GM21619 (cell line): ENCODE results near the gene CORIN.
"Not testable (repeated sequence)": the region's sequence is repeated elsewhere in the genome, so short reads cannot be mapped to it uniquely, and the experiment has no call there.

Source experiments
- ATAC-seq: cut with Tn5 transposase; IDR thresholded peaks from one replicate; pipeline ENCODE4 v1.9.1; 2021; ENCODE audit not compliant: unreplicated experiment

Gene CORIN

DNA sequence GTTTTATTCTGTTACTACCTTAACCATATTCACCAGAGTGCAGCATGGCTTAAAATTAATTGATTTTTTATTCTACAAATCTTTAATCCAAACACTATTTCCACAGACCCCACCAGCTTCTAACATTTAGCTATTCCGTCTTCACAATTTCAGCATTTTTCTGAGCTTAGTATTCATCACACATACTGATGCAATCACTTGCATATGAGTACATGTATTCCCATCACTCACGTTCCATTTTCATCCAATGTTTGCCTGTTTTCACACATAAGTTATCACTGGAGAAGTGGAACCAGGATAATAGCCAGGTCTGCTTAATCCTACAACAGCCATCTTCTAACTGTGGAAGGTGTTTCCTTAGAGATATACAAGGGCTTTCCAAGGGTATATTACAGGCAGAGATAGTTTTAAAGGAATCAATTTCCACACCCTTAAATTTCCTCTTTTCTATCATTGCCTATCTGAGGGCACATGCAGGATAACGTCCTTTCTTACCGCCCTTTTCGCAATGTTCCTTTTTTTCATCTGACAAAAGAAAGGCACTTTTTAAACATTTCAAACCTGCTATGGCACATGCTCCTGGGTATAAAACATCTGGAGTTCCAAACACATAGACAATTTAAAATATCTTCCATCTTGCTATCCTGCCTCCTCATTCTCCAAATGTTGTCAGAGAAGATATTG lies 115.8 kb downstream of the CORIN start:
- ATAC-seq: no peak

DNA sequence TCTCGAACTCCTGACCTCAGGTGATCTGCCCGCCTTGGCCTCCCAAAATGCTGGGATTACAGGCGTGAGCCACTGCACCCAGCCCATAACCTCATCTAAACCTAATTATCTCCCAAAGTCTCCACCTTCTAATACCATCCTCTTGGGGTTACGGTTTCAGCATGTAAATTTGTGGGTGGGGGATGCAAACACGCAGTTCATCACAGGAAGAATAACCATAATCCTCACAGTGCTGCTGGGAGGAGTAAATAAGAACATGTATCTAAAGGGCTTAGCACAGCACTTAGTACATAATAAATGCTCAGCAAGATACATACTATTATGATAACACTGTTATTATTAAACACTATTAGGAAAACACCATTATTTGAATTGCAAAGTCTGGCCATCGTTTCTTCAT lies 116.4 kb downstream of the CORIN start:
- ATAC-seq: no peak

DNA sequence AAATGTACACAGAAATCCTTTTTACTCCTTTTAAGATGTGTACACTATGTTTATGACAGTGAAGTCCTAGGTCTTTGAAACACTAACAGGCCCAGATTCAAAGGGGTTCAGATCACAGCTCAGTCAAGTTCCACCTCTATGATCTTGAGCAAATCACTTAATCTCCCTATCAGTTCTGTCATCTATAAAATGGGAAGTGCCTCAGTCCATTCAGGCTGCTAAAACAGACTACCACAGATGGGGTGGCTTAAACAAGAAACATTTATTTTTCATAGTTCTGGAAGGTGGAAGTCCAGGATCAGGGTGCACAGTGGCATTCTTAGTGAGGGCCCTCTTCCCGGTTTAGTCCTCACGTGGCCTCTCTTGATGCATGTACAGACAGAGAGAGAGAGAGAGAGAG lies 117.1 kb downstream of the CORIN start:
- ATAC-seq: no peak

DNA sequence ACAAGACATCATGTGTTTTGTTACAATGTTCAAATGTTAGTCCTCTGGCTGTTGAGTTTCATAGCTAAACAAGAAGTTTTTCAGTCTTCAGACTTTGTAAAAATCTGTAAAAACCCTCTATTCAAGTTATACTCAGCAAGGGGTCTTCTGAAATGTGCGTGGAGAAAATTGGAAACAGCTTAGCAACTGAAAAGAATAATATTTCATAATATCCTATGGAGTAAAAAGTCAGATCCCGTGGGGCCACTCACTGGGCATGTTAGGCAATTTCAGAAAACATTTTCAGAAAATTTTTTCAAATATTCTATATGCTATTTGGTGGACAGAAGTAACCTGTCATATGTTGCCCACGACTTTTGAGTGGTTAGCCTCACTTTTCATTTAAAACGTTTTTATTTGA lies 118.3 kb downstream of the CORIN start:
- no peak for ATAC-seq

DNA sequence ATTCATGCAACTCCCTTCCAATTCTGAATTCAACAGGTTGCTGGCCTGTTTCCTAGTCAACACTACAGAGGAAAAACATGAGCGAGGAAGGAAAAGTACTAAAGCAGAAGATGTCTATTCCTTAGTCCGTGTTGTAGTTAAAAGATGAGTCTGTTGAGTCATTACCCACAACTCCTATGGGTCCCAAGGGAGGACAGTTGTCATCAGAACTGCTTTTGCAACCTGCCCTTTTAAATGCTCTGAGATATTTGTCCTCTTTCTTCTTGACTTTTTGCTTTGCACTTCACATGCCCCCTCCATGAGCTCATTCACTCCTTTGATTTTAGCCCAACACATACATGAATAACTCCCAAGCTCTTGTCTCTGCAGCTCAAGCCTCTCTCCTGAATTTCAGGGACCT lies 119.2 kb downstream of the CORIN start:
- ATAC-seq: no peak

DNA sequence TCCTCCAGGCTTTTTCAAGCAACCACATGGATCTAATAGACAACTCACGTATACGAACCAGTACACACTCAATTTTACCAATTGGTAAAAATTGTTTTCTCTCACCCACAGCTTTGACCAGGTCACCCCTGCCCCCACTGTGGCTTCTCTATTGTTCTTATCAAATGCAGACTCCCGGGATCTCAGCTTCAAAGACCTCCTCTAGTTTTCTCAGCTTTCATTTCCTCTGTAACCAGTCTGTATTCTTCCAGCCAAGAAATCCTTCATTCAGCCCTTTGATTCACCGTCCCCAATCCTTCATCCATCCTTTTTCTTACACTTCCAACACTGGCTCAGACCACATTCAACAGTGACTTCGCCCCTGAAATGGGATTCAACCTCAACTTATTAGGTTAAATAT lies 120.7 kb downstream of the CORIN start:
- ATAC-seq: no peak

DNA sequence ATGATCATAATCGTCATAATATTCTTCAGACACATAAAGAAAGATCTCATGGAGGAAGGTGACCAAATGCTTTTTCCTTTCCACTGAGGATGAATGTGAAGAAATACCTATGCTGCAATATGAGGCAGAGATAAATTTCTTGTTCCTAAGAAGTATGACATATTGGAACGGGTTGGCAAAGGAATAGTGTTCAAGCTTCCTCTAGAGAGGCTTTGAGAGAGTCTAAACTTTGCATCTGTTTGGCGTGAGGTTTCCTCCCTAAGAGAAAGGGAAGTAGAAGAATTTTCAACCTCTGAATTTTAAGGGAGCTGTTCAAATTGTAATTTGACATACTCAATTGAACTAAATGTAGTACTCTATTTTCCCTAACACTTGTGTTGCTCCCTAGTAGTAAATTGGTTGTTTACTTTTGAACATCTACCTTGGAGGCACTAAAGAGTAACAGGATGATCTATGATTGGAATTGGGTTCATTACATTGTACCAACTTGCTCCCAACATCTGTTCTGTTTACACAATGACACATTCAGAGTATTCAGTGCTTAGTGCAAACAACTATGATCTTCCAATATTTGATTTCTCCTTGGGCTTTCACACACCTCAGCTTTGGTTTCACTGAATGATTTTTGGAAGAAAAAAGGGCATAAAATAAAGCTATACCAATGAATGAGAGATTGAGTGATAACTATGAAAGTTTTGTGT lies 122.0 kb downstream of the CORIN start:
- no peak for ATAC-seq

DNA sequence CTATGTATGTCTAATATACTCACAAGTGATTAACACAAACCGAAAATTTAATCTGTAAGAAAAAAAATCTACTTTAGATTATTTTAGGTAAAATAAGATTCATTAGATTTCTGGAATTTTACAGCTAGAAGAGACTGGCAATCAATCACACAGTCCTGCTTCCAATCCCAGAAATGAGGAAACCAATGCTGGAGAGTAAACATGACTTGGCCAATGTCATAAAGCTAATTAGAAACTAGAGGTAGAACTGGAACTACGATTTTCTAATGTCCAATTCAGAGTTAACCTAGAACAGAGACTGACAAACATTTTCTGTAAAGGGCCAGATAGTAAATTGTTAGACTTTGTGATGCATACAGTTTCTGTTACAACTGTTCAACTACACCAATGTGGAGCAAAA lies 123.6 kb downstream of the CORIN start:
- no peak for ATAC-seq

DNA sequence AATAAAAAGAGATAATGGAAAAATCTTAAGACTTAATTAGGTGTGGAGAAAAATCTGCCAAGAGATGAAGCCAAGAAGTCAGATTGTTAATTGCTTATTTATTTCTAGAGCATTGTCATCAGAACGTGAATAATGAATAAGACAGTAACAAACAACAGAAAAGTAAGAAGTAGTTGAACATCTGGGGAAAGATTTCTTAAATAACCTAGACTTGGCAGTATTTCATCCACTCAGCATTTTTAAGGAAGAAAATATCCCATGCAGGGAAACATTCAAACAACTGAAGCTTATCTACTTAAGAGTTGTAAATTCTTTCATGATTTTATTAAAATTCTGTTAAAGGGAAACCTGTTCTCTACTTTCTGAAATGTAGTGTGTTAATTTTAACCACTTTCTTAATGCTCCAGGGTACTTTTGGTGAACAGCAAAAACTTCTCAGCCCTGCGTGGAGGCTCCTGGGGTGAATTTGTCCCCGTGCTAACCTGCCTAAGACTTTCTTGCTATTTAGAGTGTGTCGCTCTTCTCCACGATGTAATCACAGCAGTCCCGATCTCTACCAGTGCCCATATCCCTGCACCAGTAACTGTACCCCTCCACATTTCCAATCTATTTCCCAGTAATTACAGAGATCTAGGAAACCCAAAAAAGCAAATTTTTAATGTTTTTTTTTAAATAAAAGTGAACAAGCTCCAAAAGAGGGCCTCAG lies 124.6 kb downstream of the CORIN start:
- no peak for ATAC-seq

DNA sequence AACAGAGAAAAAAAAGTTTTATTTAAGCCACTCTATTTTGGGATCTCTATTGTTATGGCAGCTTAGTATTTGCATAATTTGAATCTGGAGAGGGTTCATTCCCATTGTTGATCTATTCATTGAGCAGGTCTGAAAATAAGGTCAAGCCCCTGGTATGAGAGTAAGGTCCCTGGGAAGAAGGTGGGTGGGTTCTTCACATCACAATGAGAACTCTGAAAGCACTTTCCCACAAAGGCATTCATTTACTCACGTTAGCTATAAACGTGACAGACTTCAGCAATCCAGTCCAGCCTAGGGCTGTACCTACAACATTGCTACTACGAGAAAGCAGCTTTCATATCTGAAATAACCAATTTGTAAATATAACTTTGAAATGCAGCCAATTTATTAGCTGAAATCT lies 126.2 kb downstream of the CORIN start:
- ATAC-seq: no peak

DNA sequence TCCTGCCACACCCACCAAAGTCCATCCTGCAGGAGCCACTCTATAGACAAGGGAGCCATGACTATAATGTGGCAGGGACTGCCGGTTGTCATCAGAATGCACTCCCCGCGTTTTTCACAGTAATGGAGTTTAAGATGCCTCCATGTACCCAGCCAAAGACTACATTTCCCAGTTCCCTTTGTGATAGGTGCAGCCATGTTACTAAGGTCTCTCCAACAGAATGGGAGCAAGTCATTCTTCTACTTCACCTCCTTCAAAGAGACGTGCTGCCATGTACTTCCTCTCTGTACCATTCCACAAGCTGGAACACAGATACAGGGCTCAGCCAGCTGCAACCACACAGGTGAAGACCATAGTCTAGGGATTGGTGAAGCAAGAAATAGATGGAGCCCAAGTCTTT lies 126.7 kb downstream of the CORIN start:
- ATAC-seq: no peak

DNA sequence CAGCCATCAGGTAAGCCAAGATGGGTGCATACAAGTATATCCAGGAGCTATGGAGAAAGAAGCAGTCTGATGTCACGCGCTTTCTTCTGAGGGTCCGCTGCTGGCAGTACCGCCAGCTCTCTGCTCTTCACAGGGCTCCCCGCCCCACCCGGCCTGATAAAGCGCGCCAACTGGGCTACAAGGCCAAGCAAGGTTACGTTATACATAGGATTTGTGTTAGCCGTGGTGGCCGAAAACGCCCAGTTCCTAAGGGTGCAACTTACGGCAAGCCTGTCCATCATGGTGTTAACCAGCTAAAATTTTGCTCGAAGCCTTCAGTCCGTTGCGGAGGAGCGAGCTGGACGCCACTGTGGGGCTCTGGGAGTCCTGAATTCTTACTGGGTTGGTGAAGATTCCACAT lies 131.5 kb downstream of the CORIN start:
- ATAC-seq: not testable (repeated sequence)

DNA sequence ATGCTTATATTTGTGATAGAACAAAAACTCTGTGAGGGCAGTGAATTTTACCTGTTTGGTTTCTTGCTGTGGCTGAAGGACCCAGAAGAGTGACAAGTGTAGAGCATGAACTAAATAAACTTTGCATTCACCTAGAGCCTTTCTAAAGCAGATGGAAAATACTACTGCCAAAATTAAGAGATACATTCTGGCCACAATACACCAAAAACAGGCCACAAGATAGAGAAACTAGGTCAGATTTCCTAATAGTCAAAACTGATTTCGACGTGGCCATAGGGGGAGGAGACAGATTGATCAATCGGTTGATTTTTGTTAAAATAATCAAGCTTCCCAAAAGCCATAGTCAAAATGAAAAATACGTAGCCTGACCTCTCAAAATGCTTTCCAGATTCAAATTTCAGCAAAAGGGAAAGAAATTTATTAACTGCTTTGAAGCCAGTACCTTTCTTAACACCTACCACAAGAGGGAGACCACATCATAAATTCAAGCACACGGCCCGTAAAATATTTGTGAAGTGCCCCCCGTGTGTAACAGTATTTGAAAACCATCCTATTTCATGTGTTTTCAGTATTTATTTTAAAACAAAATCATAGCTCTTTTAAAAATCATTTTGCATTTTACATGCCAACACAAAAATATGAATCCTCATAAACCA lies 132.4 kb downstream of the CORIN start:
- ATAC-seq: no peak

DNA sequence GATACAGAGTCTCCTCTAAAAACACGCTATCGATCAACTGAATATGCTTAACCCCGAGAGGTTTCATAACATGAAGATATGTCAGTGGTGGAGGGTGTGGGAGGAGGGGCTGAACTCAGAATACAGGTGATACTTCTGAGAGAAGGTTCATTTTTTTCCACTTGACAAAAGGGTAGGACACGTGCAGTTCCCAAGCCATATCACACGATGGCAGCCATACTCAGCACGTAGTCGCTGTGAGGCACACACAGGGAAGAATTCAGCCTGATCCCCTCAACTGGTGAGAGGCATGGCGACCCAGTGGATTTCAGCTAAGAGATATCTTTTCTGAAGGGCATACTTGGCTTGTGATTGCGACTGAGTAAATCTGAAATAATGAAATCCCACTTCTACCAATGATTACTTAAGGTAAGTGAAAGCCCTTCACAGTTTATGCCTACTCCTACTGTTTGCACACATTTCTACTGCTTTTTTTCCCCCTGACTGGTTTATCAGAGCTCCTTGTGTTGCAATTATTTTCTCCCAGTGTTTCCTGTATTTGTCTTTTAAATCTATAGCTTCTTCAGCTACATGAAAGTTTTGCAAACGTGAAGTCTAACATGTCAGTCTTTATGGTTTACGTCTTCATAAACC lies 133.1 kb downstream of the CORIN start:
- no peak for ATAC-seq

DNA sequence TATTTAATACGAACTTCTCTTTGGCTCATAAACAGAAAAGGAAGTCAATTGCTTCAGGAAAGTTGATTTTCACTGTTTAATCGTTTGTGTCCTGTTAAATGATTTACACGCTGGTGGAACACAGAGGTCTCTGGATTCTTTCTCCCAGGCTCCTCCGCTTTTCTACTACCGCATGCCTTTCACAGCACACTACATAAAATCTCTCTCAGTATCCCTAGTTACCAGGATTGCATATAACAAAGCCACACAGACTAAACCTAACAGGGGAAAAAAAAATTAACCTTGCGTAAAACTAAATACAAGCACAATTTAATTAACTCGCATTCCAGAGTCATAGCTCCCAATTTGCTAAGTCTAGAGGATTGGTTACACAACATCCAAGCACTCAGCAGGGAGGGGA lies 133.9 kb downstream of the CORIN start:
- no peak for ATAC-seq

DNA sequence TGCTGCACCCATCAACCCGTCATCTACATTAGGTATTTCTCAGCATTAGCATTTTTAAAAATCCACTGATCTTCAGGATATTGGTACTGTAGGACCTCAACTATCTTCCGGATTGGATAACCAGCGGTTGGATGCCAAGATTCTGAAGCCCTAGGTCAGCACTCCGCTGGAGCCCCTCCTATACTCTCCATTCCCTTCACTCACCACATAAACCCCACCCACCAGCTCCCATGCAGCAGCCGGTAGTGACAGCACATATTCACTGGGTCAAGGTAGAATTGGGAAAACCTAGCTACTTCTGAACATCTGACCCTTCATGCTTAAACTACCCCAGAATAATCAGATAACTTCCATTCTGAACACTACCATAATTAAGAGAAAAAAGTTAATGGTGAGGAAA lies 134.9 kb downstream of the CORIN start:
- no peak for ATAC-seq

DNA sequence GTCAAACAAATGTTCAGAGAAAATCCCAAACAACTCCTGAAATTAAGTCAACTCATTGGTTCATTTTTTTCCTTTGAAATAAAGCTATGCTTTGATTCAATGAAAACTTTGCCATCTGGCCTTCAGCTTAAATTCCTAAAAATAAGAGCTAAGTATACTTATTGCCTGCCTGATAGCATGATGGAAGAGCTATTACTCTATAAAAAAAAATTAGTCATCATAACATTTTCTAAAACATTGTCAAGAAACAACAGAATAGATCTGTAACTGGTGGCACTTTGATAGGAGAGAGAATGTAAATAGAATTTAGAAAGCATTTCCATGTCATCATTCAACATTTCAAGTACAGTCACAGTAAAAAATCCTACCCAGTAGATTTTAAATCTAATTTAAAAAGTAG lies 136.6 kb downstream of the CORIN start:
- no peak for ATAC-seq

DNA sequence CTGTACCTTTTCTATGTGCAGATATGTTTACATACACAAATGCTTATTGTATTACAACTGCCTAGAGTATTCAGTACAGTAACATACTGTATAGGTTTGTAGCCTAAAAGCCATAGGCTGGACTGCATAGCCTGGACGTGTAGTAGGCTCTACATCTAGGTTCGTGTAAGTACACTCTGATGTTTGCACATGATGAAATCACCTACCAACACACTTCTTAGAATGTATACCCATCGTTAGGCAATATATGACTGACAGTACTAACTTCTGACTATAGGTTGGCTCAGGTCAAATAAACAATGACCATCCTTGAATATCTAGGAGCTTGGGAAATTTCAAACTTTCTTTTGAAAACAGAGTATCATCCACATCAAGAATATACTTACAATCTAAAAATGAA lies 139.0 kb downstream of the CORIN start:
- no peak for ATAC-seq

DNA sequence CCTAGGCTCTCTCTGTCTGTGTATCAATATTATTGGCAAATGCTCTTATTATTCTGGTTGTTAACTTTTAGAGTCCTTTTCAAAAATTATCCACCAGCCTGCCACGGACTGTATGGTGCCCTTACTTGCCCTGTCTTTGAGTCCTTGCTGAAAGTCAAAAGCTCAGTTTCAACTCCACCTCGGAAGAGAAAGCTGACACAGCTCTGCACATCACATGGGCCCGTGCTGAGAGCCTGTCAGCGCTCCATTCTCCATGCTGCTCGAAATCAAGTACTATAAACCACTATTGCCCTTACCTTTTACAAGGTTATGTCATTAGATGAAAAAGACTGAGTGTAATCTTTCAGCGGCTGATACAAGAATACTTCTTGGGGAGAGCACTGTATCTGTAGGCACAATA lies 141.0 kb downstream of the CORIN start:
- no peak for ATAC-seq

DNA sequence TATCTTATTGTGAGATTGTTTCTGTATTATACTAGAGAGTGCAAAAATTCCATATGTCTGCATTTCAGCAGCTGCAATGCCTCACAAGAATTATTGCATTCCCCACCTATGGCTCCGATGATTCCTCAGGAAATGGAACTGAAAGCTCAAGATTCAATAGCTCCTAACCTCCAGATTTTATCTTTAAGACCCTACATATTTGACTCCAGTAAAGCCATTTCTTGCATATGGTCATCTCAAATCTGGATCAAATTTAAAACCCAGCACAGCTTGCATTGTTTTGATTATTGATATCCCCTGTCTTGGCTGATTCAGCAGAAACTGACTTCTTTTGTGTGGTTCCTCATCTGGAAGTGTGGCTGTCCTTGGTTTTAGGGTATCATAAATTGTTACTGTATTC lies 142.6 kb downstream of the CORIN start:
- no peak for ATAC-seq

DNA sequence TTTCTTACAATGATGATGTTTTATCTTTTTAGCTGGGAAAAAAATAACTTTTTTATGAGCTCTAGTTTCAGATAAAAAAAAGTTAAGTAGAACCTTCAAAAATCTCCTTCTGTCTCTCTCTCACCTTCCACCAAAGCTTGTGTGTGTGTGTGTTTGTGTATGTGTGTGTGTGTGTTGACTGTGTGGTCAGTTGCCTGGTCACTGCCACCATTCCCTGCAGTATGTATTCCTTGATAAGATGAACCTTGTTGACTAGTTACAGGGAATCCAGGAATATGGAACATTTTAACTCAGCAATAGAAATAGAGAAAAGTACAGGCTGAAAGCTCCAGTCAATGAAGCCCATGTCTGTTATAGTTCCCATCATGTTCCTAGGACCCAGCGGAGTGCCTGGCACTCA lies 143.5 kb downstream of the CORIN start:
- ATAC-seq: no peak
